Loucy (cell line): Measurements from ENCODE around the gene LNP1.

Experiments used
- CTCF ChIP-seq: fragments of 200-600 bp; sonication (generic); conservative IDR thresholded peaks from 2 replicates; pipeline ENCODE4 v1.5.1; 2014; ENCODE audit warnings: mild to moderate bottlenecking, antibody characterized with exemption, low read length
- EZH2phosphoT487 ChIP-seq: fragments of 200-600 bp; IDR thresholded peaks from 2 replicates; pipeline ENCODE4 v1.6.1; 2018; ENCODE audit warnings: antibody characterized with exemption, mild to moderate bottlenecking, moderate library complexity, borderline replicate concordance

- no peak for TF ChIP-seq CTCF
- no peak for TF ChIP-seq EZH2phosphoT487
Measured at GRCh38 chr3:100449214-100449613, 47.9 kb downstream of the LNP1 start.
